ENCODE data around the gene VLDLR.

GRCh38 chr9:2631263-2631662 is 9.7 kb downstream of the VLDLR start:
- TF ChIP-seq CTCF (IDR thresholded peaks at IDR 0.05; ENCODE audit: insufficient read depth, low read length, poor library complexity, severe bottlenecking) (no peak), EZH2phosphoT487 (conservative IDR thresholded peaks at IDR 0.05; ENCODE audit: low read length) (no peak)

Data from SU-DHL-6 (cell line).